Endothelial cell of umbilical vein (primary cell): ENCODE measurements around the gene RNU1-1. TPM values are rescaled to one million over a fixed set of nuclear protein-coding genes. Genes with fewer than 3 reads are reported as not detected.
A peak's percentile ranks its signal among the peaks of the same experiment; 100 is the strongest.
"Not testable (repeated sequence)": the region's sequence is repeated elsewhere in the genome, so short reads cannot be mapped to it uniquely, and the experiment has no call there.

ENCODE experiments used
- BruUV-seq: library from RNA; stranded (reverse); fragments of 400-500 nt; replicated peaks from 2 replicates; lab custom pipeline; 2021; lab: Mats Ljungman, UMichigan
- CTCF ChIA-PET: fragments of 300-600, 350-600 bp; sonication (Branson Sonifier 250); formaldehyde crosslinking; loops from one replicate; lab custom pipeline; 2021; ENCODE audit warnings: antibody characterized with exemption, inconsistent platforms; lab: Charles Lee
- POLR2A ChIA-PET: fragments of 300-600, 350-600 bp; sonication (Branson Sonifier 250); formaldehyde crosslinking; loops from one replicate; lab custom pipeline; 2021; ENCODE audit warnings: antibody characterized with exemption, inconsistent platforms; lab: Charles Lee
- DNase-seq: peaks from one replicate; pipeline ENCODE4 v3.0.0-alpha.2; 2011; ENCODE audit warnings: low read depth, low spot score
- FAIRE-seq: peaks from 2 replicates; lab custom pipeline; 2011; peaks lifted over from hg19 to GRCh38; lab: Jason Lieb, UNC
- H2AFZ ChIP-seq: 2 replicates; pipeline ENCODE4 v1.6.0; 2012; ENCODE audit warnings: low read depth, low read length, control low read depth, inconsistent platforms
- H3K27ac ChIP-seq: 2 replicates; pipeline ENCODE4 v1.5.1; 2011; ENCODE audit warnings: low read depth, mild to moderate bottlenecking, control low read depth, low read length, moderate library complexity; ENCODE audit not compliant: insufficient read depth
- H3K27me3 ChIP-seq, 2 experiments: 2 replicates each; pipeline versions ENCODE4 v1.6.0 to v1.6.1; 2011; ENCODE audit warnings: low read length in 2 of 2, mixed read lengths in 1 of 2; ENCODE audit not compliant: control insufficient read depth in 2 of 2, insufficient read depth in 2 of 2
- H3K36me3 ChIP-seq, 2 experiments: 2 replicates in 1 of 2; 3 replicates in 1 of 2; pipeline ENCODE4 v1.5.1; 2011; ENCODE audit warnings: low read length in 2 of 2, mild to moderate bottlenecking in 1 of 2, moderate library complexity in 1 of 2; ENCODE audit not compliant: control insufficient read depth in 2 of 2, insufficient read depth in 2 of 2; ENCODE audit errors: extremely low read depth in 1 of 2
- H3K4me1 ChIP-seq: 3 replicates; pipeline ENCODE4 v1.5.1; 2011; ENCODE audit warnings: mild to moderate bottlenecking, low read length; ENCODE audit not compliant: control insufficient read depth, insufficient read depth; ENCODE audit errors: extremely low read depth
- H3K4me2 ChIP-seq: 2 replicates; pipeline ENCODE4 v1.6.1; 2011; ENCODE audit warnings: low read length, control low read depth, mixed read lengths; ENCODE audit not compliant: insufficient read depth
- H3K4me3 ChIP-seq, 3 experiments: fragments of 200-600 bp in 1 of 3; sonication (generic), shearing (Covaris generic) in 1 of 3; replicated peaks in 1 of 3; 2 replicates each; pipeline ENCODE4 v1.5.1; 2011 to 2016; ENCODE audit warnings: control low read depth in 3 of 3, low read length in 3 of 3, mild to moderate bottlenecking in 2 of 3, inconsistent platforms in 1 of 3, low read depth in 1 of 3, moderate library complexity in 1 of 3; ENCODE audit not compliant: insufficient read depth in 1 of 3
- H3K79me2 ChIP-seq: 2 replicates; pipeline ENCODE4 v1.6.0; 2012; ENCODE audit warnings: low read length, inconsistent platforms; ENCODE audit not compliant: control insufficient read depth, insufficient read depth
- H3K9ac ChIP-seq: replicated peaks from 2 replicates; pipeline ENCODE3; 2011; ENCODE audit warnings: low read length, control low read depth; ENCODE audit not compliant: insufficient read depth; ENCODE audit errors: extremely low read depth
- H3K9me1 ChIP-seq: replicated peaks from 3 replicates; pipeline ENCODE4 v1.6.0; 2011; ENCODE audit warnings: mild to moderate bottlenecking, low read length; ENCODE audit not compliant: control insufficient read depth, insufficient read depth; ENCODE audit errors: extremely low read depth
- H3K9me3 ChIP-seq: replicated peaks from 2 replicates; pipeline ENCODE4 v1.5.1; 2012; ENCODE audit warnings: low read length, inconsistent platforms; ENCODE audit not compliant: control insufficient read depth, insufficient read depth
- H4K20me1 ChIP-seq: replicated peaks from 2 replicates; pipeline ENCODE3; 2011; ENCODE audit warnings: mild to moderate bottlenecking, low read length; ENCODE audit not compliant: control insufficient read depth, insufficient read depth; ENCODE audit errors: extremely low read depth
- EZH2 ChIP-seq: IDR thresholded peaks from 2 replicates; pipeline ENCODE4 v1.6.1; 2012; ENCODE audit warnings: borderline replicate concordance, low read depth, mild to moderate bottlenecking, moderate library complexity, low read length, inconsistent platforms; ENCODE audit not compliant: severe bottlenecking
- GATA2 ChIP-seq: IDR thresholded peaks from 2 replicates; pipeline ENCODE4 v1.7.0; 2011; ENCODE audit warnings: low read depth, mild to moderate bottlenecking, moderate library complexity, mixed read lengths, low read length; ENCODE audit not compliant: insufficient read length, insufficient read depth
- JUN ChIP-seq: IDR thresholded peaks from 2 replicates; pipeline ENCODE4 v1.6.1; 2011; ENCODE audit warnings: borderline replicate concordance, low read depth; ENCODE audit not compliant: insufficient read length, insufficient read depth
- MYC ChIP-seq: IDR thresholded peaks from one replicate; pipeline ENCODE4 v1.6.1; 2011; ENCODE audit warnings: mild to moderate bottlenecking, low read depth, low read length
- POLR2A ChIP-seq: IDR thresholded peaks from 2 replicates; pipeline ENCODE4 v1.6.1; 2012; ENCODE audit warnings: low read depth, mild to moderate bottlenecking, control low read depth, low read length
- POLR2AphosphoS5 ChIP-seq: IDR thresholded peaks from 2 replicates; pipeline ENCODE4 v1.6.1; 2012; ENCODE audit warnings: low read depth, mild to moderate bottlenecking, control low read depth, low read length, moderate library complexity; ENCODE audit not compliant: insufficient read depth
- dilution Hi-C: fragments of 300-500 bp; cut with MboI; formaldehyde crosslinking; loops from one replicate; pipeline ENCODE4 v1.15.0; 2019; ENCODE audit warnings: low sequenced_read_pairs; ENCODE audit not compliant: extremely low pct_ligation_motif_present
- intact Hi-C: fragments of 100-400 bp; cut with micrococcal nuclease; formaldehyde crosslinking; loops from one replicate; pipeline ENCODE4 v1.10.0; 2022
- polyA plus RNA-seq, 4 experiments: library from polyadenylated mRNA; depleted of rRNA in 3 of 4; stranded (reverse) in 3 of 4; unstranded in 1 of 4; fragments of >200 nt; gene quantifications; 2 replicates each; pipeline versions ENCODE4 v1.2.1 to v1.2.3, GENCODE V29; 2011 to 2012; ENCODE audit warnings: missing spikeins in 1 of 4
- total RNA-seq: library from RNA; stranded (reverse); gene quantifications from 2 replicates; pipeline ENCODE4 v1.2.3, GENCODE V29; 2021
- TF ChIP-seq, protein P1 (sequence below), 2 donors: IDR thresholded peaks; 1 replicate in 1 of 2; 2 replicates in 1 of 2; pipeline ENCODE4 v1.5.1; 2011; ENCODE audit warnings: low read length in 2 of 2, mild to moderate bottlenecking in 2 of 2, moderate library complexity in 2 of 2, control low read depth in 1 of 2, inconsistent platforms in 1 of 2, low read depth in 1 of 2; ENCODE audit not compliant: insufficient read depth in 1 of 2; ENCODE audit errors: extremely low read depth in 1 of 2

The RNU1-1 gene
- total and polyA plus RNA-seq, 2 donors (not counting 3 experiments of a cell fraction or from before 2014, with no cell fraction given) = 206 to 1,319 TPM

DNA sequence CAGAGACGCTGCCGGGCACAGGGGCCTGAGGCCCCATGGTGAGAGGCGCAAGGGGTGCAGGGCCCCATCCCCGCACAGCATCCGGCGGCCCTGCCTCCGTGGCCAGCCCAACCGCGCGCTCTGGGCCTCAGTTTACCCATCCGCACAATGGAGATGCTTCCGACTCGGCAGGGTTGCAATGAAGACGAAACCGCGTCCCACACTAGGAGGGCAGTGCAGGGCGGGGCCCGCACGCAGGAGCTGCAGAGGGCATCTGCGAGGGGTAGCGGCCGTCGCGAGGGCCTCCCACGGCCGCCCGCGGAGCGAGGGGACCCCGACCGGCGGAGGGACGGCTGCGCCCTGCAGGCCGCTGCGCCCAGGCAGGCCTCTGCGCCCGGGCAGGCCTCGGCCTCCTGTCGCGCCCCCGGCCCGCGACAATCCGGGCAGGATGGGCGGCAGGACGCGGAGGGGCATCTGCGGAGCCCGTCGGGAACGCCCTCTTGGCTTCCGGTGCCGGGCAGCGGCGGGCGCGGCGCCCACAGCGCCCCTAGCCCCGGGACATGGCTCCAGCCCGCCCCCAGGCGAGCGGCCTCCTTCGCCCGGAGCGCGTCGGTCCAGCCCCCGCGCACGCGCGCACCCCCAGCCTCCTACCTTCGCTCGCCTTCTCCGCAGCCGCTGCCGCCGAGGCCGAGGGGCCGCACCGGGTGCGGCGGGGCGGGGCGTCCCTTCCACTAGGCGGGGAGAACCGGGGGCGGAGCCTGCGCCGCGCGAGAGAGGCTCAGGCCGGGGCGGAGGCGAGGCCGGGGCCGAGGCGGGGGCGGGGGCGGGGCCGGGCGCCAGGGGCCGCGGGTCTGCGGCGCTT, 15.3 kb downstream of the RNU1-1 start:
- DNase-seq (peak; percentile 90), FAIRE-seq (no peak)
- Histone ChIP-seq H4K20me1 (no peaks in the 10 kb centered on the region), H3K9ac (peak overlapping the region; percentile 50), H2AFZ (peak overlapping the region; percentile 92), H3K4me1 (peaks cover 3% of the 10 kb centered on the region), H3K36me3 (no peaks in the 10 kb centered on the region), H3K27me3 (no peaks in the 10 kb centered on the region), H3K4me3 (peak overlapping the region; percentile 43 to 91 (median 67)), H3K4me2 (peak overlapping the region; percentile 67), H3K27ac (no peak overlapping the region), H3K9me3 (no peaks in the 10 kb centered on the region), H3K79me2 (no peaks in the 10 kb centered on the region), H3K9me1 (no peaks in the 10 kb centered on the region)
- intact Hi-C loops (loop anchor here (1.0 to 5.0 kb wide), 2 partner anchors 58 to 126 kb away; partner anchors contain the start of gene NECAP2), dilution Hi-C loops (no loop called here)
- TF ChIP-seq, protein P1, sequence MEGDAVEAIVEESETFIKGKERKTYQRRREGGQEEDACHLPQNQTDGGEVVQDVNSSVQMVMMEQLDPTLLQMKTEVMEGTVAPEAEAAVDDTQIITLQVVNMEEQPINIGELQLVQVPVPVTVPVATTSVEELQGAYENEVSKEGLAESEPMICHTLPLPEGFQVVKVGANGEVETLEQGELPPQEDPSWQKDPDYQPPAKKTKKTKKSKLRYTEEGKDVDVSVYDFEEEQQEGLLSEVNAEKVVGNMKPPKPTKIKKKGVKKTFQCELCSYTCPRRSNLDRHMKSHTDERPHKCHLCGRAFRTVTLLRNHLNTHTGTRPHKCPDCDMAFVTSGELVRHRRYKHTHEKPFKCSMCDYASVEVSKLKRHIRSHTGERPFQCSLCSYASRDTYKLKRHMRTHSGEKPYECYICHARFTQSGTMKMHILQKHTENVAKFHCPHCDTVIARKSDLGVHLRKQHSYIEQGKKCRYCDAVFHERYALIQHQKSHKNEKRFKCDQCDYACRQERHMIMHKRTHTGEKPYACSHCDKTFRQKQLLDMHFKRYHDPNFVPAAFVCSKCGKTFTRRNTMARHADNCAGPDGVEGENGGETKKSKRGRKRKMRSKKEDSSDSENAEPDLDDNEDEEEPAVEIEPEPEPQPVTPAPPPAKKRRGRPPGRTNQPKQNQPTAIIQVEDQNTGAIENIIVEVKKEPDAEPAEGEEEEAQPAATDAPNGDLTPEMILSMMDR (IDR thresholded peaks at IDR 0.05; ENCODE audit: extremely low read depth in 1 of 2, insufficient read depth in 1 of 2, low read depth in 1 of 2, low read length in 2 of 2) = no peak
- TF ChIP-seq JUN (no peak), EZH2 (no peak), POLR2AphosphoS5 (peak; percentile 76), GATA2 (no peak), POLR2A (peak; percentile 73), MYC (no peak)
- no TSS peak for BruUV-seq
- CTCF ChIA-PET = no interaction called here
- POLR2A ChIA-PET = interaction anchor here (0.7 to 0.9 kb wide), 2 partner anchors 15 to 808 kb away, joined by 6 to 8 read pairs; partner anchors contain the start of gene RNU1-1

DNA sequence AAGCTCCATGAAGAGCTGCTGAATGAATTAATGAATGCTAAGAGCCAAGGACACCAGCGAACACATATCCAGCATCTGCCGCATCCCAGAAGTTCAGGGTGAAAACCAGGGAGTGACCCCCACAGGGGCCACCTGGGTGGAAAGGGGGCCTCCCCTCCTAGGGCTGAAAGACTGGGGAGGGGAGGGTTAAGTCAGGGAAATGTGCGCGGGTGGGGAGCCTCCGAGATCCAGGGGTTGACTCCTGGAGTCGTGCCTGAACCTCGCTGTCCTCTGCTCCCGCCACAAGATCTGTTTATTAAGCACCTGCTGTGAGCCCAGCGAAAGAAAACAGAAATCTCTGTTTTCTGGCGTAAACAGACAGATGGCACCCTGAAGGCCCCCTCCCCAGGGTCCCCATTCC, 16.0 kb downstream of the RNU1-1 start:
- Histone ChIP-seq H3K4me2 (peak overlapping the region; percentile 67), H3K4me3 (peak overlapping the region in 1 of 3 experiments; percentile 91)
- H2AFZ ChIP-seq, H3K36me3 ChIP-seq, H3K9ac ChIP-seq, H3K27ac ChIP-seq, dilution Hi-C loops, H3K27me3 ChIP-seq, H3K9me1 ChIP-seq, DNase-seq, BruUV-seq, H3K4me1 ChIP-seq, H4K20me1 ChIP-seq, H3K79me2 ChIP-seq, POLR2A ChIA-PET, H3K9me3 ChIP-seq: not testable (repeated sequence)
- intact Hi-C loops = loop anchor here (5.0 kb wide), 1 partner anchor 126 kb away; no protein-coding TSS in a partner anchor
- CTCF ChIA-PET = interaction anchor here (1.0 kb wide), 1 partner anchor 20 kb away, joined by 3 read pairs; no protein-coding TSS in a partner anchor
- peak; percentile 15 for FAIRE-seq

DNA sequence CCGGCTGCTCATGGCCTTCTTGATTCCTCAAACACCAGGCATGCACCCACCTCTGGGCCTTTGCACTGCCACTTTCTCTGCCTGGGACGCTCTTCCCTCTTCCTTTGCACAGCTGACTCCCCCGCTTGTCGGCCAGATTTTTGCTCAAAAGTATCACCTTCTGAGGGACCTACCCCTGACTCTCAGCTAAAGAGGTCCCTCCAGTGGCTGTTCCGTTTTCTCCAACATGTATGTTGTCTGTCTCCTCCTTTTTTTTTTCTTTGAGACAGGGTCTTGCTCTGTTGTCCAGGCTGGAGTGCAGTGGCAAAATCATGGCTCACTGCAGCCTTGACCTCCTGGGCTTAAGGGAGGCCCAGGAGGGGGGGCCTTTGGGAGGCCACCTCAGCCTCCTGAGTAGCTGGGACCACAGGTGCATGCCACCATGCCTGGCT, 16.6 kb downstream of the RNU1-1 start:
- BruUV-seq, FAIRE-seq, H4K20me1 ChIP-seq, DNase-seq, H3K4me3 ChIP-seq, H3K36me3 ChIP-seq, H3K4me1 ChIP-seq, H3K27me3 ChIP-seq, POLR2A ChIA-PET, H3K9me3 ChIP-seq, H3K79me2 ChIP-seq, H3K9me1 ChIP-seq, H3K9ac ChIP-seq, H3K4me2 ChIP-seq, H2AFZ ChIP-seq, H3K27ac ChIP-seq, dilution Hi-C loops: not testable (repeated sequence)
- CTCF ChIA-PET = interaction anchor here (1.0 kb wide), 1 partner anchor 20 kb away, joined by 3 read pairs; no protein-coding TSS in a partner anchor
- intact Hi-C loops = loop anchor here (5.0 kb wide), 1 partner anchor 125 kb away; no protein-coding TSS in a partner anchor
